Ovary (tissue), 9 donors: ENCODE measurements around the gene FBXL2. TPM values are rescaled to one million over a fixed set of nuclear protein-coding genes. Genes with fewer than 3 reads are reported as not detected.
A peak's percentile ranks its signal among the peaks of the same experiment; 100 is the strongest.

ENCODE experiments used
- DNase-seq, 5 donors: peaks; one replicate each; pipeline ENCODE4 v3.0.0-alpha.2; 2019 to 2020
- H3K27ac ChIP-seq, 2 donors: fragments of 200-600 bp; one replicate each; pipeline versions ENCODE4 v1.5.1 to v1.8.0; 2019 to 2022
- H3K27me3 ChIP-seq: fragments of 200-600 bp; one replicate; pipeline ENCODE4 v1.8.0; 2022
- H3K36me3 ChIP-seq: fragments of 200-600 bp; sonication (generic); one replicate; pipeline ENCODE4 v1.5.1; 2019
- H3K4me1 ChIP-seq: one replicate; pipeline ENCODE4 v1.8.1; 2013; ENCODE audit warnings: mild to moderate bottlenecking, moderate library complexity; ENCODE audit not compliant: insufficient read depth
- H3K4me3 ChIP-seq: fragments of 200-600 bp; sonication (generic); one replicate; pipeline ENCODE4 v1.5.1; 2017
- H3K9me3 ChIP-seq, 2 donors: fragments of 200-600 bp in 1 of 2; sonication (generic) in 1 of 2; one replicate each; pipeline versions ENCODE4 v1.5.1 to v1.8.1; 2013 to 2019; ENCODE audit warnings: mild to moderate bottlenecking in 1 of 2, moderate library complexity in 1 of 2
- EP300 ChIP-seq: sonication (generic); formaldehyde crosslinking; IDR thresholded peaks from one replicate; pipeline ENCODE4 v1.6.1; 2017; ENCODE audit warnings: antibody characterized with exemption
- POLR2A ChIP-seq: fragments of 450-650 bp; IDR thresholded peaks from one replicate; pipeline ENCODE4 v1.6.1; 2017; ENCODE audit warnings: antibody characterized with exemption, mild to moderate bottlenecking, moderate library complexity
- WGBS, 3 donors: extraction: QIAGEN DNeasy Blood & Tissue Kit in 1 of 3; methylation state at CpG; one replicate each; pipeline versions ENCODE4 v1.1.5 to v1.1.7; 2013 to 2017; 5-methylcytosine and 5-hydroxymethylcytosine counted together
- intact Hi-C, 4 donors: fragments of 100-400 bp; cut with DNase I; formaldehyde crosslinking; loops; one replicate each; pipeline versions ENCODE4 v1.11.0 to v1.15.1; 2022 to 2023
- polyA plus RNA-seq, 2 donors: library from polyadenylated mRNA; stranded (reverse); fragments of 200-250 nt in 1 of 2; fragments of 350-450 nt in 1 of 2; fragmentation: Illumina TruSeq in 1 of 2; extraction: RNeasy Lipid Tissue Mini Kit (QIAGEN cat#74804) in 1 of 2; gene quantifications; one replicate each; pipeline ENCODE4 v1.2.3, GENCODE V29; 2013 to 2014
- total RNA-seq, 7 donors: library from RNA; depleted of rRNA in 2 of 7; stranded (reverse); fragments of >200 nt in 2 of 7; fragmentation: NEBNext Ultra II Directional in 3 of 7; extraction: Animal tissue kit (Norgen Biotek cat#: 25700) in 3 of 7; gene quantifications; one replicate each; pipeline versions ENCODE4 v1.1.0 to v1.2.4, GENCODE V29; 2016 to 2023
- TF ChIP-seq, protein P1 (sequence below), 3 donors: fragments of 450-650 bp in 2 of 3; fragments of 200-600 bp in 1 of 3; IDR thresholded peaks; one replicate each; pipeline versions ENCODE4 v1.5.1 to v1.8.0; 2016 to 2022; ENCODE audit warnings: antibody characterized with exemption in 3 of 3, mild to moderate bottlenecking in 1 of 3
- donor health status: DM: no; HTN: no; CAD: no; lungs with moderate emphysema.
- donor health status: DM: no; HTN: no; CAD: no.
- donor health status: Bipolar disorder and iron deficiency.
- donor health status: DM: yes; HTN: yes; CAD: no.
- donor health status: DM: no; HTN: no; CAD: no.
- donor health status: DM: yes; HTN: yes; CAD: no.

FBXL2 gene
- total and polyA plus RNA-seq, 9 donors, result 4.6 to 19.3 (median 9.5) TPM

GRCh38 chr3:33363113-33363800 is 86.0 kb downstream of the FBXL2 start:
- no peak for DNase-seq
- H3K9me3 ChIP-seq, result no peaks in the 10 kb centered on the region
- no peaks in the 10 kb centered on the region for H3K27me3 ChIP-seq
- H3K27ac ChIP-seq, result no peak overlapping the region
- no peaks in the 10 kb centered on the region for H3K36me3 ChIP-seq
- WGBS, 3 donors, result 83 to 92% (median 91%) methylated on average over 3 of the region's 3 CpGs
- no peak overlapping the region for H3K4me3 ChIP-seq
- no peaks in the 10 kb centered on the region for H3K4me1 ChIP-seq
- TF ChIP-seq, protein P1, sequence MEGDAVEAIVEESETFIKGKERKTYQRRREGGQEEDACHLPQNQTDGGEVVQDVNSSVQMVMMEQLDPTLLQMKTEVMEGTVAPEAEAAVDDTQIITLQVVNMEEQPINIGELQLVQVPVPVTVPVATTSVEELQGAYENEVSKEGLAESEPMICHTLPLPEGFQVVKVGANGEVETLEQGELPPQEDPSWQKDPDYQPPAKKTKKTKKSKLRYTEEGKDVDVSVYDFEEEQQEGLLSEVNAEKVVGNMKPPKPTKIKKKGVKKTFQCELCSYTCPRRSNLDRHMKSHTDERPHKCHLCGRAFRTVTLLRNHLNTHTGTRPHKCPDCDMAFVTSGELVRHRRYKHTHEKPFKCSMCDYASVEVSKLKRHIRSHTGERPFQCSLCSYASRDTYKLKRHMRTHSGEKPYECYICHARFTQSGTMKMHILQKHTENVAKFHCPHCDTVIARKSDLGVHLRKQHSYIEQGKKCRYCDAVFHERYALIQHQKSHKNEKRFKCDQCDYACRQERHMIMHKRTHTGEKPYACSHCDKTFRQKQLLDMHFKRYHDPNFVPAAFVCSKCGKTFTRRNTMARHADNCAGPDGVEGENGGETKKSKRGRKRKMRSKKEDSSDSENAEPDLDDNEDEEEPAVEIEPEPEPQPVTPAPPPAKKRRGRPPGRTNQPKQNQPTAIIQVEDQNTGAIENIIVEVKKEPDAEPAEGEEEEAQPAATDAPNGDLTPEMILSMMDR (IDR thresholded peaks at IDR 0.05), result no peak
- TF ChIP-seq EP300 (no peak), POLR2A (no peak)
- intact Hi-C loops, result no loop called here

- Histone ChIP-seq H3K36me3 (no peaks in the 10 kb centered on the region), H3K27ac (no peak overlapping the region), H3K4me3 (no peak overlapping the region), H3K9me3 (no peaks in the 10 kb centered on the region), H3K27me3 (no peaks in the 10 kb centered on the region), H3K4me1 (no peaks in the 10 kb centered on the region)
- TF ChIP-seq POLR2A (no peak), EP300 (no peak)
- TF ChIP-seq, protein P1 (IDR thresholded peaks at IDR 0.05), result no peak
- intact Hi-C loops, result no loop called here
- DNase-seq, result no peak
Observed at GRCh38 chr3:33364060-33364459, 86.8 kb downstream of the FBXL2 start.

DNA sequence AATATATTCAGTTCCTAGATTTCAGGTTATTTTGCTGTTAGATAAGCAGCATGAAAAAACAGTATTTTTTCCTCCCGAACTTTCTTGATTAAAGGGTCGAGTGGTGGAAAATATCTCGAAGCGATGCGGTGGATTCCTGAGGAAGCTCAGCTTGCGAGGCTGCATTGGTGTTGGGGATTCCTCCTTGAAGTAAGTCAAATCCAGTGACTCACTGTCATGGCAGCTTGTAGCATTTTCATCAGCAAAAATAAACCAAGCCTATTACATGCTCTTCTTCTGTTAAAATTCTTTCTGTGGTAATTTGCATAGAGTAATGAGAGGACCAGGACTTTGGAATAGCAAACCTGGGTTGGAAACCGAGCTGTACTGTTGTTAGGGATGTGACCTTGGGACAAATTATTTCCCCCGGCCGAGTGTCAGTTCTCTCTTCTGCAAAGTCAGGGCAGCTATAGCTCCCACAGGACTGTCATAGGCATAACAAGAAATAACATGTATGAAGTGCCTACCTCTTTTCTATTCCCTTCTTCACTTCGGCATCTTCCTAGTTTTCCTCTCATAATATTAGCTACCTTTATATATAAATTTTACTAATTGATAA is 87.4 kb downstream of the FBXL2 start:
- DNase-seq, result no peak
- TF ChIP-seq EP300, result no peak
- TF ChIP-seq, protein P1 (IDR thresholded peaks at IDR 0.05), result no peak
- TF ChIP-seq POLR2A, result no peak
- Histone ChIP-seq H3K36me3 (no peaks in the 10 kb centered on the region), H3K27me3 (no peaks in the 10 kb centered on the region), H3K4me3 (no peak overlapping the region), H3K27ac (no peak overlapping the region), H3K9me3 (no peaks in the 10 kb centered on the region), H3K4me1 (no peaks in the 10 kb centered on the region)
- WGBS, 3 donors, result 38 to 66% (median 65%) methylated on average over 10 of the region's 10 CpGs
- intact Hi-C loops, result no loop called here

DNA sequence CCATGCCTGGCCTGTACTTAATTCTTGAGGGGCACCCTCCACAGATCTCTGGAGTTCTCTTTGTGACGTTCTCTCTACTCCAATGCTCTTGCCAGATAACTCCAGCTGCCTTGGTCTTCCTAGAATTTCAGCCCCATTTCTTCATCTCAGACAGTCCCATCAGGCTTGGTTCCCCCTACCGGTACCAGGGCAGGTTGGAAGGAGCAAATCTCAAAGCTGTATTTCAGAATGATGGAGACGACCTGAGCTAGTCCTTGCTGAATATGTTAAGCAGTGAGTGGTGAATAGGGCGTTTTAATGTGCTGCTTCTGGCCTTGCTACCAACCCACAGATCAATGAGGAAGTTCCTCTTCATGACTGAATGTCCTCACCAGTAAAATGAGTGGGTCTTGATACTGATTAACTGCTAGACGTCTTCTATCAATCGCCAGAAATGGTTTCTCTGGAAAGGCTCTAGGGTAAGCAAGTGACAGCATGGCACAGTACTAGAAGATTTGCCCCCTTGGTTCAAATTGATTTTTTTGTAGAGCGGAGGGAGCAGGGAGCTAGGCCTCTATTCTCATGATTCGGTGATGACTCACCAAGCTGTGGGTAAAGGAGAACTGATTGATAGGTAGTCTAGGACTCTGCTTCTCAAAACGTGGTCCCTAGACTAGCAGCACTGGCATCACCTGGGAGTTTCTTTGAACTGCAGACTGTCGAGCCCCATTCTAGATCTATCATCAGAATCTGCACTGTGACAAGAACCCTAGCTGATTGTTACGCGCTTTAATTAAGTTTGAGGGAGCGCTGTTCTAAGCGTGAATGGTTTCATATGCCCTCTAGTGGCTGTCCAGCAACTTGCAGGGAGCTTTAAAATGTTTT is 95.2 kb downstream of the FBXL2 start:
- WGBS, 3 donors, result 48 to 54% (median 49%) methylated on average over 14 of the region's 14 CpGs
- TF ChIP-seq EP300, result no peak
- TF ChIP-seq, protein P1 (IDR thresholded peaks at IDR 0.05), result peak; percentile 55 to 74 (median 72)

More for the DNA sequence above, 95.2 kb downstream of the FBXL2 start:
- Histone ChIP-seq H3K27ac (no peak overlapping the region), H3K4me1 (no peaks in the 10 kb centered on the region), H3K4me3 (no peak overlapping the region), H3K9me3 (no peaks in the 10 kb centered on the region), H3K36me3 (no peaks in the 10 kb centered on the region), H3K27me3 (no peaks in the 10 kb centered on the region)
- intact Hi-C loops, result loop anchor here (5.0 to 10.0 kb wide), 2 partner anchors 240 to 418 kb away; partner anchors contain the start of gene CCR4 (in 1 of the 4)
- peak in 2 of 5 donors; percentile 30 to 48 for DNase-seq
